GM12892 (cell line): Measurements from ENCODE around the gene FLT4.
"Not testable (repeated sequence)": the region's sequence is repeated elsewhere in the genome, so short reads cannot be mapped to it uniquely, and the experiment has no call there.

ENCODE experiments used
- POLR2A ChIP-seq: IDR thresholded peaks from 2 replicates; pipeline ENCODE4 v1.6.1; 2011; ENCODE audit warnings: low read depth, low read length, control low read depth
- POLR2AphosphoS5 ChIP-seq: IDR thresholded peaks from 2 replicates; pipeline ENCODE4 v1.6.1; 2011; ENCODE audit warnings: low read depth, low read length, control low read depth
- TAF1 ChIP-seq: IDR thresholded peaks from 2 replicates; pipeline ENCODE4 v1.6.1; 2011; ENCODE audit warnings: low read depth, mild to moderate bottlenecking, control low read depth, low read length, borderline replicate concordance

DNA sequence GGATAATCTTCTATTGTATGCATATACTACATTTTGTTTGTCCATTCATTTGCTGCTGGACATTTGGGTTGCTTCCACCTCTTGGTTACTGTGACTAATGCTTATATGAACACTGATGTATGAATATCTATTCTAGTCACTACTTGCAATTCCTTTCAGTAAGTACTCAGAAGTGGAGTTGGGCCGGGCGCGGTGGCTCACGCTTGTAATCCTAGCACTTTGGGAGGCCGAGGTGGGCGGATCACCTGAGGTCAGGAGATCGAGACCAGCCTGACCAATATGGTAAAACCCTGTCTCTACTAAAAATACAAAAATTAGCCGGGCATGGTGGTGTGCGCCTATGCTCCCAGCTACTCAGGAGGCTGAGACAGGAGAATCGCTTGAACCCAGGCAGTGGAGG, 28.9 kb upstream of the FLT4 start:
- not testable (repeated sequence) for TF ChIP-seq TAF1, POLR2AphosphoS5, POLR2A
